DND-41 (cell line): ENCODE results near the gene ABHD17A.

Experiments used
- ATAC-seq: fragments of 200-7000 bp; cut with Tn5 transposase; 3 replicates; pipeline ENCODE4 v1.9.1; 2021; ENCODE audit warnings: low read depth; ENCODE audit not compliant: insufficient read depth
- DNase-seq: peaks from one replicate; pipeline ENCODE4 v3.0.0-alpha.2; 2020
- H2AFZ ChIP-seq: 2 replicates; pipeline ENCODE4 v1.6.0; 2012; ENCODE audit warnings: low read depth, low read length
- H3K27ac ChIP-seq: 2 replicates; pipeline ENCODE4 v1.5.1; 2012; ENCODE audit warnings: low read length, inconsistent platforms
- H3K27me3 ChIP-seq: fragments of 200-600 bp; sonication (generic); 2 replicates; pipeline ENCODE4 v1.6.0; 2012; ENCODE audit warnings: low read length, mild to moderate bottlenecking, inconsistent platforms; ENCODE audit not compliant: insufficient read depth, poor library complexity
- H3K36me3 ChIP-seq: 2 replicates; pipeline ENCODE4 v1.5.1; 2012; ENCODE audit warnings: low read length, inconsistent platforms; ENCODE audit not compliant: insufficient read depth
- H3K4me1 ChIP-seq: 2 replicates; pipeline ENCODE4 v1.5.1; 2012; ENCODE audit warnings: mild to moderate bottlenecking, low read length; ENCODE audit not compliant: insufficient read depth
- H3K4me2 ChIP-seq: 2 replicates; pipeline ENCODE4 v1.6.0; 2012; ENCODE audit warnings: mild to moderate bottlenecking, moderate library complexity, low read length, inconsistent platforms; ENCODE audit not compliant: insufficient read depth
- H3K4me3 ChIP-seq, 2 experiments: fragments of 200-600 bp in 1 of 2; shearing (Covaris generic) in 1 of 2; 2 replicates each; pipeline ENCODE4 v1.5.1; 2012 to 2016; ENCODE audit warnings: inconsistent platforms in 2 of 2, low read length in 2 of 2, mild to moderate bottlenecking in 2 of 2, low read depth in 1 of 2, moderate library complexity in 1 of 2
- H3K79me2 ChIP-seq: 2 replicates; pipeline ENCODE4 v1.6.0; 2012; ENCODE audit warnings: low read length, inconsistent platforms; ENCODE audit not compliant: insufficient read depth
- H3K9ac ChIP-seq: 2 replicates; pipeline ENCODE4 v1.6.0; 2012; ENCODE audit warnings: low read depth, mild to moderate bottlenecking, inconsistent platforms, low read length, moderate library complexity
- H3K9me3 ChIP-seq: 2 replicates; pipeline ENCODE4 v1.5.1; 2012; ENCODE audit warnings: low read length, moderate library complexity, mild to moderate bottlenecking, inconsistent platforms; ENCODE audit not compliant: insufficient read depth, severe bottlenecking
- H4K20me1 ChIP-seq: 2 replicates; pipeline ENCODE4 v1.6.0; 2012; ENCODE audit warnings: low read length; ENCODE audit not compliant: insufficient read depth
- CTCF ChIP-seq: IDR thresholded peaks from 2 replicates; pipeline ENCODE4 v1.5.1; 2012; ENCODE audit warnings: borderline replicate concordance, low read length, moderate library complexity, mild to moderate bottlenecking; ENCODE audit not compliant: poor library complexity, severe bottlenecking; ENCODE audit errors: extremely low read depth
- EZH2 ChIP-seq: IDR thresholded peaks from 3 replicates; pipeline ENCODE4 v1.6.1; 2012; ENCODE audit warnings: borderline replicate concordance, low read depth, mild to moderate bottlenecking, moderate library complexity, low read length, inconsistent platforms; ENCODE audit not compliant: severe bottlenecking

The ABHD17A gene

GRCh38 chr19:1853295-1854038 lies 31.8 kb downstream of the ABHD17A start:
- no peaks in the 10 kb centered on the region for H3K27me3 ChIP-seq
- no peak overlapping the region; the same call in 1 of the 2 replicates for H3K4me2 ChIP-seq
- no peaks in the 10 kb centered on the region for H3K9me3 ChIP-seq
- ATAC-seq (peak; percentile 52), DNase-seq (peak; percentile 76)
- H3K79me2 ChIP-seq = peaks cover 67% of the 10 kb centered on the region
- no peak overlapping the region for H3K9ac ChIP-seq
- peaks cover 35% of the 10 kb centered on the region for H3K4me1 ChIP-seq
- TF ChIP-seq EZH2 = no peak
- peak; percentile 89 for TF ChIP-seq CTCF
- peaks cover 71% of the 10 kb centered on the region for H4K20me1 ChIP-seq
- H3K36me3 ChIP-seq = peaks cover 8% of the 10 kb centered on the region
- no peak overlapping the region for H2AFZ ChIP-seq
- H3K4me3 ChIP-seq = no peak overlapping the region
- no peak overlapping the region; the same call in 1 of the 2 replicates for H3K27ac ChIP-seq

- Histone ChIP-seq H3K36me3 (peaks cover 12% of the 10 kb centered on the region), H3K27me3 (no peaks in the 10 kb centered on the region), H3K9me3 (no peaks in the 10 kb centered on the region), H3K4me3 (no peak overlapping the region), H4K20me1 (peaks cover 66% of the 10 kb centered on the region), H3K4me1 (peaks cover 35% of the 10 kb centered on the region), H2AFZ (no peak overlapping the region), H3K4me2 (peak overlapping the region; percentile 53), H3K27ac (no peak overlapping the region), H3K9ac (no peak overlapping the region), H3K79me2 (peaks cover 67% of the 10 kb centered on the region)
- DNase-seq = no peak
- no peak for ATAC-seq
- TF ChIP-seq CTCF = no peak
- no peak for TF ChIP-seq EZH2
Observed at GRCh38 chr19:1852581-1853128, 32.6 kb downstream of the ABHD17A start.

- Histone ChIP-seq H3K4me1 (peaks cover 43% of the 10 kb centered on the region), H3K9me3 (no peaks in the 10 kb centered on the region), H4K20me1 (peaks cover 66% of the 10 kb centered on the region), H3K4me2 (peak overlapping the region; percentile 53), H3K27ac (no peak overlapping the region; the same call in 1 of the 2 replicates), H3K27me3 (no peaks in the 10 kb centered on the region), H3K36me3 (peaks cover 16% of the 10 kb centered on the region), H3K4me3 (peak overlapping the region in 1 of 2 experiments; percentile 12; a peak in 1 of 4 replicates), H3K9ac (peak overlapping the region; percentile 15; the same call in 1 of the 2 replicates), H2AFZ (no peak overlapping the region), H3K79me2 (peaks cover 67% of the 10 kb centered on the region)
- ATAC-seq = 0 out of 3 replicates have a peak, but pooled peaks have one; percentile 5
- peak; percentile 70 for DNase-seq
- TF ChIP-seq EZH2 = no peak
- TF ChIP-seq CTCF = no peak
Observed at GRCh38 chr19:1851654-1852580, 33.4 kb downstream of the ABHD17A start.
